NCI-H526 treated with DMSO at 0.1 percent for 48 hours (cell line): ENCODE results near the gene TIFAB.

Source experiments
- DNase-seq: peaks from one replicate; lab custom pipeline; 2025; lab: John Stamatoyannopoulos, UW

TIFAB gene

GRCh38 chr5:135442431-135443160 is 9.6 kb downstream of the TIFAB start:
- DNase-seq: no peak

GRCh38 chr5:135441919-135442318 is 10.2 kb downstream of the TIFAB start:
- no peak for DNase-seq

GRCh38 chr5:135441350-135441831 is 10.8 kb downstream of the TIFAB start:
- no peak for DNase-seq

- DNase-seq: no peak
Measured at GRCh38 chr5:135440916-135441315, 11.2 kb downstream of the TIFAB start.

GRCh38 chr5:135439231-135440205 is 12.6 kb downstream of the TIFAB start:
- no peak for DNase-seq

GRCh38 chr5:135438636-135439221 is 13.4 kb downstream of the TIFAB start:
- no peak for DNase-seq

GRCh38 chr5:135437796-135438560 is 14.2 kb downstream of the TIFAB start:
- DNase-seq: no peak

GRCh38 chr5:135437422-135437795 is 14.7 kb downstream of the TIFAB start:
- DNase-seq: no peak

GRCh38 chr5:135436951-135437418 is 15.2 kb downstream of the TIFAB start:
- no peak for DNase-seq

- no peak for DNase-seq
Measured at GRCh38 chr5:135435467-135436330, 16.5 kb downstream of the TIFAB start.

- DNase-seq: no peak
Measured at GRCh38 chr5:135434591-135435466, 17.3 kb downstream of the TIFAB start.

GRCh38 chr5:135433681-135434426 is 18.3 kb downstream of the TIFAB start:
- DNase-seq: no peak

- no peak for DNase-seq
Measured at GRCh38 chr5:135432113-135432512, 20.0 kb downstream of the TIFAB start.

- DNase-seq: no peak
Measured at GRCh38 chr5:135430135-135430437, 22.1 kb downstream of the TIFAB start.

- no peak for DNase-seq
Measured at GRCh38 chr5:135429301-135430134, 22.6 kb downstream of the TIFAB start.

GRCh38 chr5:135428586-135428985 is 23.6 kb downstream of the TIFAB start:
- no peak for DNase-seq

- DNase-seq: peak; percentile 45
Measured at GRCh38 chr5:135426102-135427082, 25.8 kb downstream of the TIFAB start.
